GM21786 (cell line): ENCODE results near the gene STAT2.
A peak's percentile ranks its signal among the peaks of the same experiment; 100 is the strongest.
"Not testable (repeated sequence)": the region's sequence is repeated elsewhere in the genome, so short reads cannot be mapped to it uniquely, and the experiment has no call there.

Experiments used
- ATAC-seq: cut with Tn5 transposase; IDR thresholded peaks from one replicate; pipeline ENCODE4 v1.9.1; 2021; ENCODE audit not compliant: unreplicated experiment

STAT2 gene

DNA sequence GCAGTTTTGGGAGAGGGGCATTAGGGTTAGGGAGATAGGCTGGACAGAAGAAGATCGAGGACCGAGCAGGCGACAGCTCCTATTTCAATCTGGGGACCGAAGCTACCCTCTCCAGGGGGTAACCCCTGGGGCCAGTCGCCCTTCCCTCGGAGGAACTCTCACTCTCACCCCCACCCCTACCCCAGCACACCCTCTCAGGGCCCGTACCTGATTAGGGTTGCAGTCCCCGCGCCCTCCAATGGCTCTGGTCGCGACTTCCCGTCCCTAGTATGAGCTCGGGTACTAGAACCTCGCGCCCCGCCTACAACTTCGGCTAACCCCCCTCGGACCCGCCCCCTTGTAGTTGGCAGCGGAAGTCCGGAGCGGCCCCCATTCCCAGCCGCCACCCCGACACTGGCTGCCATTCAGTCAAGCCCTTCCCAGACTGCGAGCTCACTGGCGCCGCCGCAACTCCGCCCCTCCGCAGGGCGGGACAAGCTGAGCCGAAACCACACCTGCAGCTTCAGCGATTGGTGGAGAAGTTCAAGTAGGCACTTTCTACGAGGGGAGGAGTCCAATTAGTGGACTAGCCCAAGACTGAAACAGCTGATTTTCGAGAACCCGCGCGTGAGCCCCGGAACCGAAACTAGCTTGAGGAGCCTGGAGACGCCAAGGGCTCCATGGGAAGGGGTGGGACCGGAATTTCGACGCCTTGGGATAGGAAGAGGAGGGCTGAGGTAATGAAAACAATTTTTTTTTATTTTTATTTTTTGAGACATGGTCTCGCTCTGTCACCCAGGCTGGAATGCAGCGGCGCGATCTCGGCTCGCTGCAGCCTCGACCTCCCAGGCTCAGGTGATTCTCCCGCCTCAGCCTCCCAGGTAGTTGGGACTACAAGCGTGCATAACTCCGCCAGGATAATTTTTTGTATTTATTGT, at the start of gene STAT2:
Gene STAT2, minus strand, starts transcription at position 257 of the 917 bp plus-strand sequence. CDS start 3,536 bp downstream, outside the sequence.
- peak; percentile 92 for ATAC-seq

DNA sequence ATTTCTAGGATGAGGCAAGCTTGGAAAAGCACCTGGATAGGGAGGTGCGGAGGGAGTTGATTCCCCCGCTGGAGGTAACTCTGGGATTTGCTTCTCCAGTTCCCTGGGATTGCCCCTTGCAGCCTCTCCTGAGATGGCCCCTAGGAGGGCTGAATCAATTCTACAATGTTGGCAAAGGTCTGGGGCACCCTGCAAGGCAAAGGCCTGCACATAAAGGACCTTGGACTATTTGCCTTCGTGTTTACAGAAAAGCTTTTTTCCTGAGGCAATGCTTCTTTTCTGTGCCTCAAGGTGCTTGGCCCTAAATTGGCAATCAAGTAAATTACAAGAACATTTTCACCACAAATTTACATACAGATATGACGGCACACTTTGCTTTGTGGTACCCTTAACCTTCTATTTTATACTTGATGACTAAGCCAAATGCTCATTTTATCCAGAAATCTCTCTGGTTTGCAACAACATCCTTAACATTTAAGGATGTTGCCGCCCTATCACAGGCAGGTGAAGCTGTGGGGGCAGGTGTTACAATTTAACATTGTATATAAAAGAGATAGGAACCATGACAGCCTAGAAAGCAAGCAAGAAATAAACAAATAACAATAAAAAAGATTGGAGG, 49.0 kb upstream of the STAT2 start:
- ATAC-seq, result no peak

- not testable (repeated sequence) for ATAC-seq
Observed at GRCh38 chr12:56404227-56404626, 44.3 kb upstream of the STAT2 start.

DNA sequence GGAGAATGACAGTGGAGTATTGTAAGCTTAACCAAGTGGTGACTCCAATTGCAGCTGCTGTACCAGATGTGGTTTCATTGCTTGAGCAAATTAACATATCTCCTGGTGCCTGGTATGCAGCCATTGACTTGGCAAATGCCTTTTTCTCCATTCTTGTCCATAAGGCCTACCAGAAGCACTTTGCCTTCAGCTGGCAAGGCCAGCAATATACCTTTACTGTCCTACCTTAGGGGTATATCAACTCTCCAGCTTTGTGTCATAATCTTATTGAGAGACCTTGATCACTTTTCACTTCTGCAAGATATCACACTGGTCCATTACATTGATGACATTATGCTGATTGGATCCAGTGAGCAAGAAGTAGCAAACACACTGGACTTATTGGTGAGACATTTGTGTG, 41.7 kb upstream of the STAT2 start:
- not testable (repeated sequence) for ATAC-seq

DNA sequence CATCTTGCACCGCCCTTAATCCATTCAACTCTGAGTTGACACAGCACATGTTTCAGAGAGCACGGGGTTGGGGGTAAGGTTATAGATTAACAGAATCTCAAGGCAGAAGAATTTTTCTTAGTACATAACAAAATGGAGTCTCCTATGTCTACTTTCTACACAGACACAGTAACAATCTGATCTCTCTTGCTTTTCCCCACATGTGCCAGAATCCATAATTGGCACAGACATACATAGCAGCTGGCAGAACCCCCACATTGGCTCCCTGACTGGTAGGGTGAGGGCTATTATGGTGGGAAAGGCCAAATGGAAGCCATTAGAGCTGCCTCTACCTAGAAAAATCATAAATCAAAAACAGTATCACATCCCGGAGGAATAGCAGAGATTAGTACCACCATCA, 41.2 kb upstream of the STAT2 start:
- ATAC-seq, result not testable (repeated sequence)

DNA sequence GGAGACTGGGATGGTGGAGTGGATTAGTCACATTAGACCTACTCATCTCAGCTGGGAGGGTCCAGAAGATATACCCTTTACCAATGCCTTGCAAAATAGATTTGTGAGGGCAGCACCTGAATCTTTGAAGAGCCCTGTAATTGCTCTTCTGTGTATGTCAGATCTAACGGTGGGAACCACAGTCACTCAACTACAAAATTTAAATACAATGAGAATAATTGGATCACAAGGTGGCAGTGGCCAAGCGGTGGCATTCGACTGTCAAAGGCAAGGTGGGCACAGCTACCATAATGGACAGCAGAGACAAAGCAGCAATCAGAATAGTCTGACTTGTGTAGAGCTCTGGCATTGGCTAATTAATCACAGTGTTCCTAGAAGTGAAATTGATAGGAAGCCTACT, 39.6 kb upstream of the STAT2 start:
- not testable (repeated sequence) for ATAC-seq

GRCh38 chr12:56398324-56398723, 38.4 kb upstream of the STAT2 start:
- ATAC-seq, result no peak

DNA sequence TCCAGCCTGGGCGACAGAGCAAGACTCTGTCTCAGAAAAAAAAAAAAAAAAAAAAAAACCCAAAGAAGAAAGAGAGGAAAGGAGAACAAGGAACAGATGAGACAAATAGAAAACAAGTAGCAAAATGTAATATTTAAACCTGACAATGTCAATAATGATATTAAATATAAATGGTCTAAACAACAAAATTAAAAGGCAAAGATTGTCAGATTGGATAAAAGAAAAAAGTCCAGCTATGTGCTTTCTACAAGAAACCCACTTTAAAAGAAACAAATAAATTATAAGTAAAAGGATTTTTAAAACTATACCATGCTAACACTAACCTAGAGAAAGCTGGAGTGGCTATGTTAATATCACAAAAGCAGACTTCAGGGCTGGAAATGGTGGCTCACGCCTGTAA, 32.4 kb upstream of the STAT2 start:
- no peak for ATAC-seq

DNA sequence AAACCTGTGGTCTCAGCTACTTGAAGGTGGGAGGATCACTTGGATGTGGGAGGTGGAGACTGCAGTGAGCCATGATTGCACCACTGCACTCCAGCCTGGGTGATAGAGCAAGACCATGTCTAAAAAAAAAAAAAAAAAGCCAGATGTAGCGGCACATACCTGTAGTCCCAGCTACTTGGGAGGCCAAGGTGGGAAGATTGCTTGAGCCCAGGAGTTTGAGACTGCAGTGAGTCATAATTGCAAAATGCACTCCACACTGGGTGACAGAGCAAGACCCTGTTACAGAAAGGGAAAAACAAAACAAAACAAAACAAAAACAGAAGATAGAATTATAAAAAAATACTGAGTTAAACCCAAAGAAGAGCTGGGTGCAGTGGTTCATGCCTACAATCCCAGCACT, 31.8 kb upstream of the STAT2 start:
- no peak for ATAC-seq

- no peak for ATAC-seq
Observed at GRCh38 chr12:56389412-56389811, 29.5 kb upstream of the STAT2 start.

- no peak for ATAC-seq
Observed at GRCh38 chr12:56387152-56387736, 27.3 kb upstream of the STAT2 start.

GRCh38 chr12:56385873-56386272, 26.0 kb upstream of the STAT2 start:
- no peak for ATAC-seq

GRCh38 chr12:56382611-56383010, 22.7 kb upstream of the STAT2 start:
- ATAC-seq, result no peak

- ATAC-seq, result no peak
Observed at GRCh38 chr12:56377989-56378316, 18.0 kb upstream of the STAT2 start.

DNA sequence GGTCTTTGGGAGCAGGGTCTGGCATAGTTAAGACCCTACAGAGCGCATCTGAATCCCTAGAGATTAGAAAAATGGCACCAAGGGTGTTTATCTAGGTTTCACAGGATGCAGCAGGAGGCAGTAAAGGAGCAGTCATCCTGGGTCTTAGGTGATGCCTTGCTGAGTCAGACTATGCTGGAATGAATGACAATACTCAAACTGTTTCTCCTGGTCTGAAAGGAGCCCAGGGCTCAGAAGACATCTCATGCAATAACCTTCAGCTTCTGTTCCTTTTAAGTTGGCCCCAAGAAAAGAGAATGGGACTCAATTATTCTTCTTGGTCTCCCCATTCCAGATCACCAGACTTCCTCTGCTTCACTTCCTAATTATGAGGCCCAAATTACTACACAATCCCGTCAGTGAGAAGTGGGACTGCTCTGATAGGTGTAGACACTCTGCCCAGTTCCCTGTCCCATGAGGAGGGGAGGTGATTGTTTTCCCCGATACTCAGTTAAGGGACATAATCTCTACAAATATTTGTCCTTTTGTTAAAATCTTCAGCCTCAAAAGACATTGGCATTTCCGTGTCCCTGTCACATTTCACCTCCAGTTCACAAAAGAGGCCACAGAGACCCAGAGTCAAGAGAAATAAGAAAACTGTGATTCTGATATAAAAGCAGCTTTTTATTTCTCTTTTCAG, 17.5 kb upstream of the STAT2 start:
- no peak for ATAC-seq

DNA sequence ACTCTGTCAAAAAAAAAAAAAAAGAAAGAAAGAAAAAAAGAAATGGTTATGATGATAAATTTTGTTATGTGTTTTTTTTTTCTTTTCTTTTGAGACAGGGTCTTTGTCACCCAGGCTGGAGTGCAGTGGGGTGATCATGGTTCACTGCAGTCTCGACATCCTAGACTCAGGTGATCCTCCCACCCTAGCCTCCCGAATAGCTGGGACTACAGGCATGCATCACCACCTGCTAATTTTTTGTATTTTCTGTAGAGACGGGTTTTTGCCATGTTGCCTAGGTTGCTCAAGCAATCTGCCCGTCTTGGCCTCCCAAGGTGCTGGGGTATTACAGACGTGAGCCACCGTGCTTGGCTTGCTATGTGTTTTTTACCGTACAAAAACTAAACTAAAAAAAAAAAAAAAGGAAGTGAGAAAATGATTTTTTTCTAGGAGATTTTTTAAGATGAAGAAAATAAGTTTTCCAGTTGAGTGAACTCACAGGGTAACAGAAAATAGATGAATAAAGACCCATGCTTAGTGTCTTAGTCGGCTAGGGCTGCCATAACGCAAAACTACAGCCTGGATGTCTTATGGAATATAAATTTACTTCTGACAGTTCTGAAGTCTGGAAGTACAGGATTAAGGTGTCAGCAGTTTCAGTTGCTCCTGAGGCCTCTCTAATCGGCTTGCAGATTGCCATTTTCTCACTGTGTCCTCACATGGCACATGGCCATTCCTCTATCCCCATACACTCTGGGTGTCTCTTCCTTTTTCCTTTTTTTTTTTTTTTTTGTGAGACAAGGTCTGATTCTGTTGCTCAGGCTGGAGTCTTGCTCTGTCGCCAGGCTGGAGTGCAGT, 15.9 kb upstream of the STAT2 start:
- peak; percentile 74 for ATAC-seq

- ATAC-seq, result no peak
Observed at GRCh38 chr12:56374726-56375597, 15.1 kb upstream of the STAT2 start.

DNA sequence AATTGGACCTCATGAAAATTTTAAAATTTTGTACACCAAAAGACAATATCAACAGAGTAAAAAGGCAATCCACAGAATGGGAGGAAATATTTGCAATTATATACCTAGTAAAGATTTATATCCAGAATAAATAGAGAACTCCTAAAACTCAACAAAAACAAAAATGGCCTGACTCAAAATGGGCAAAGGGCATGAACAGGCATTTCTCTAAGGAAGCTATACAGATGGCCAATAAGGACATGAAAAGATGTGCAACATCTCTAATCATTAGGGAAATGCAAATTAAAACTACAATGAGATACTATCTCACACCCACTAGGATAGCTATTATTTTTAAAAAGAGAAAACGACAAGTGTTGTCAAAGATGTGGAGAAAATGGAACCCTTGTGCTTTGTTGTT, 13.6 kb upstream of the STAT2 start:
- ATAC-seq, result no peak

GRCh38 chr12:56366948-56367347, 7.0 kb upstream of the STAT2 start:
- ATAC-seq, result no peak
